Adrenal gland (tissue), 5 donors: ENCODE results near the gene LAMC2.

Experiments
- POLR2A ChIP-seq, 2 donors: fragments of 450-650 bp; IDR thresholded peaks; one replicate each; pipeline ENCODE4 v1.6.1; 2017; ENCODE audit warnings: antibody characterized with exemption in 2 of 2, mild to moderate bottlenecking in 2 of 2, moderate library complexity in 1 of 2
- TF ChIP-seq, protein P1 (sequence below), 6 experiments: fragments of 450-650 bp in 4 of 6; fragments of 200-600 bp in 2 of 6; sonication (generic) in 1 of 6; IDR thresholded peaks; 1 replicate in 5 of 6; 2 replicates in 1 of 6; pipeline versions ENCODE4 v1.5.1 to v1.8.0; 2016 to 2021; ENCODE audit warnings: antibody characterized with exemption in 6 of 6, mild to moderate bottlenecking in 2 of 6, moderate library complexity in 1 of 6
- donor health status: DM: no; HTN: no; CAD: no.

DNA sequence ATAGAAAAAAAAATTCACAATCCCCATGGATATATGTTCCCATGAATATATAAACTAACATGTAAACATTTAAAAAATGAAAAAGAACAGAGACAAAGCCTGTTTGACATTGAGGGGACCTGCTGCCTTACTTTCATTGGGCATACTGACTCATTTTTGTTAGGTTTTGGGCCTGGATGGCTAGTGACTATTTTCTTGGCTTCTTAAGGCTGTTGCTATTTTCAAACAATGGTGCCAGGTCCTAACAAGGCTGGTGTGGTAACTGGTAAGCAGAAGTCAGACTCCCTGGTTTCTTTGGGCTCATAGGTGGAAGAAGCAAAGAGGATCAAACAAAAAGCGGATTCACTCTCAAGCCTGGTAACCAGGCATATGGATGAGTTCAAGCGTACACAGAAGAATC, 51.0 kb downstream of the LAMC2 start:
- TF ChIP-seq, protein P1, sequence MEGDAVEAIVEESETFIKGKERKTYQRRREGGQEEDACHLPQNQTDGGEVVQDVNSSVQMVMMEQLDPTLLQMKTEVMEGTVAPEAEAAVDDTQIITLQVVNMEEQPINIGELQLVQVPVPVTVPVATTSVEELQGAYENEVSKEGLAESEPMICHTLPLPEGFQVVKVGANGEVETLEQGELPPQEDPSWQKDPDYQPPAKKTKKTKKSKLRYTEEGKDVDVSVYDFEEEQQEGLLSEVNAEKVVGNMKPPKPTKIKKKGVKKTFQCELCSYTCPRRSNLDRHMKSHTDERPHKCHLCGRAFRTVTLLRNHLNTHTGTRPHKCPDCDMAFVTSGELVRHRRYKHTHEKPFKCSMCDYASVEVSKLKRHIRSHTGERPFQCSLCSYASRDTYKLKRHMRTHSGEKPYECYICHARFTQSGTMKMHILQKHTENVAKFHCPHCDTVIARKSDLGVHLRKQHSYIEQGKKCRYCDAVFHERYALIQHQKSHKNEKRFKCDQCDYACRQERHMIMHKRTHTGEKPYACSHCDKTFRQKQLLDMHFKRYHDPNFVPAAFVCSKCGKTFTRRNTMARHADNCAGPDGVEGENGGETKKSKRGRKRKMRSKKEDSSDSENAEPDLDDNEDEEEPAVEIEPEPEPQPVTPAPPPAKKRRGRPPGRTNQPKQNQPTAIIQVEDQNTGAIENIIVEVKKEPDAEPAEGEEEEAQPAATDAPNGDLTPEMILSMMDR (IDR thresholded peaks at IDR 0.05), result no peak
- no peak for TF ChIP-seq POLR2A (IDR thresholded peaks at IDR 0.05)
